Vagina (tissue), 2 donors: ENCODE data around the gene FOXN3. TPM values are rescaled to one million over a fixed set of nuclear protein-coding genes. Genes with fewer than 3 reads are reported as not detected.

ENCODE experiments used
- DNase-seq, 2 donors: peaks; one replicate each; pipeline ENCODE4 v3.0.0-alpha.2; 2017; ENCODE audit errors: extremely low spot score in 2 of 2
- H3K27ac ChIP-seq: fragments of 200-600 bp; sonication (generic); one replicate; pipeline ENCODE4 v1.5.1; 2019
- H3K27me3 ChIP-seq: fragments of 200-600 bp; sonication (generic); one replicate; pipeline ENCODE4 v1.5.1; 2019
- H3K36me3 ChIP-seq, 2 donors: fragments of 200-600 bp; sonication (generic); one replicate each; pipeline ENCODE4 v1.5.1; 2017 to 2019
- H3K4me1 ChIP-seq: fragments of 200-600 bp; sonication (generic); one replicate; pipeline ENCODE4 v1.5.1; 2019
- H3K4me3 ChIP-seq, 2 donors: fragments of 200-600 bp; sonication (generic); 1 replicate in 1 of 2; 2 replicates in 1 of 2; pipeline ENCODE4 v1.5.1; 2016 to 2019
- H3K9me3 ChIP-seq: fragments of 200-600 bp; sonication (generic); one replicate; pipeline ENCODE4 v1.5.1; 2019
- CTCF ChIP-seq, 3 experiments: fragments of 450-650 bp in 2 of 3; fragments of 200-600 bp in 1 of 3; sonication (generic) in 1 of 3; IDR thresholded peaks; one replicate each; pipeline ENCODE4 v1.5.1; 2017 to 2019; ENCODE audit warnings: antibody characterized with exemption in 3 of 3, mild to moderate bottlenecking in 2 of 3, moderate library complexity in 2 of 3
- POLR2A ChIP-seq, 2 donors: fragments of 450-650 bp; IDR thresholded peaks; one replicate each; pipeline ENCODE4 v1.6.1; 2017; ENCODE audit warnings: antibody characterized with exemption in 2 of 2, mild to moderate bottlenecking in 2 of 2, moderate library complexity in 2 of 2
- POLR2AphosphoS5 ChIP-seq, 2 donors: sonication (generic); formaldehyde crosslinking; IDR thresholded peaks; one replicate each; pipeline ENCODE4 v1.9.0; 2017; ENCODE audit warnings: antibody characterized with exemption in 2 of 2, mild to moderate bottlenecking in 2 of 2, low read depth in 1 of 2; ENCODE audit not compliant: insufficient read depth in 1 of 2
- intact Hi-C: fragments of 100-400 bp; cut with DNase I; formaldehyde crosslinking; loops from one replicate; pipeline ENCODE4 v1.15.1; 2023
- total RNA-seq: library from RNA; depleted of rRNA; stranded (reverse); fragments of >200 nt; gene quantifications from one replicate; pipeline ENCODE4 v1.2.3, GENCODE V29; 2016

Gene FOXN3
- total RNA-seq, 1 donor from 2014 or later, result 111 TPM

- intact Hi-C loops, result no loop called here
- H3K9me3 ChIP-seq, result no peaks in the 10 kb centered on the region
- H3K4me3 ChIP-seq, result no peak overlapping the region
- no peak for TF ChIP-seq POLR2A (IDR thresholded peaks at IDR 0.05)
- TF ChIP-seq POLR2AphosphoS5 (IDR thresholded peaks at IDR 0.05; ENCODE audit: insufficient read depth in 1 of 2, low read depth in 1 of 2), result no peak
- no peak for TF ChIP-seq CTCF (IDR thresholded peaks at IDR 0.05)
- H3K36me3 ChIP-seq, result peaks cover 0 to 12% of the 10 kb centered on the region in 2 donors
- DNase-seq, result no peak
- peak overlapping the region; percentile 40 for H3K27ac ChIP-seq
- H3K4me1 ChIP-seq, result peaks cover 45% of the 10 kb centered on the region
- H3K27me3 ChIP-seq, result no peaks in the 10 kb centered on the region
Observed at GRCh38 chr14:89353766-89354113, 63.3 kb downstream of the FOXN3 start.

- H3K36me3 ChIP-seq, result peaks cover 0 to 16% of the 10 kb centered on the region in 2 donors
- peaks cover 45% of the 10 kb centered on the region for H3K4me1 ChIP-seq
- H3K27me3 ChIP-seq, result no peaks in the 10 kb centered on the region
- H3K4me3 ChIP-seq, result no peak overlapping the region
- TF ChIP-seq CTCF (IDR thresholded peaks at IDR 0.05) (no peak), POLR2AphosphoS5 (IDR thresholded peaks at IDR 0.05; ENCODE audit: insufficient read depth in 1 of 2, low read depth in 1 of 2) (no peak), POLR2A (IDR thresholded peaks at IDR 0.05) (no peak)
- intact Hi-C loops, result no loop called here
- peak overlapping the region; percentile 48 for H3K27ac ChIP-seq
- no peaks in the 10 kb centered on the region for H3K9me3 ChIP-seq
- no peak for DNase-seq
Observed at GRCh38 chr14:89352976-89353765, 63.9 kb downstream of the FOXN3 start.

GRCh38 chr14:89351516-89352404 is 65.3 kb downstream of the FOXN3 start:
- intact Hi-C loops, result no loop called here
- Histone ChIP-seq H3K4me3 (peak overlapping the region; percentile 3 to 17), H3K4me1 (peaks cover 45% of the 10 kb centered on the region), H3K9me3 (no peaks in the 10 kb centered on the region), H3K36me3 (peaks cover 0 to 27% of the 10 kb centered on the region in 2 donors), H3K27me3 (no peaks in the 10 kb centered on the region), H3K27ac (peak overlapping the region; percentile 48)
- no peak for DNase-seq
- no peak for TF ChIP-seq POLR2A (IDR thresholded peaks at IDR 0.05)

- Histone ChIP-seq H3K36me3 (peaks cover 0 to 27% of the 10 kb centered on the region in 2 donors), H3K27me3 (no peaks in the 10 kb centered on the region), H3K27ac (peak overlapping the region; percentile 48), H3K9me3 (no peaks in the 10 kb centered on the region), H3K4me3 (peak overlapping the region in 1 of 2 donors; percentile 17), H3K4me1 (peaks cover 45% of the 10 kb centered on the region)
- intact Hi-C loops, result no loop called here
- no peak for DNase-seq
- TF ChIP-seq CTCF (IDR thresholded peaks at IDR 0.05) (no peak), POLR2A (IDR thresholded peaks at IDR 0.05) (no peak), POLR2AphosphoS5 (IDR thresholded peaks at IDR 0.05; ENCODE audit: insufficient read depth in 1 of 2, low read depth in 1 of 2) (no peak)
Observed at GRCh38 chr14:89351221-89351515, 65.9 kb downstream of the FOXN3 start.

GRCh38 chr14:89350152-89350551 is 66.9 kb downstream of the FOXN3 start:
- TF ChIP-seq POLR2A (IDR thresholded peaks at IDR 0.05) (no peak), CTCF (IDR thresholded peaks at IDR 0.05) (no peak)
- H3K27ac ChIP-seq, result peak overlapping the region; percentile 48
- no peak for DNase-seq
- no peak overlapping the region for H3K4me3 ChIP-seq
- no peaks in the 10 kb centered on the region for H3K27me3 ChIP-seq
- no peaks in the 10 kb centered on the region for H3K9me3 ChIP-seq
- intact Hi-C loops, result no loop called here
- peaks cover 0 to 27% of the 10 kb centered on the region in 2 donors for H3K36me3 ChIP-seq
- peaks cover 47% of the 10 kb centered on the region for H3K4me1 ChIP-seq
